Measurements from ENCODE around the gene FAM117B.

FAM117B gene

DNA sequence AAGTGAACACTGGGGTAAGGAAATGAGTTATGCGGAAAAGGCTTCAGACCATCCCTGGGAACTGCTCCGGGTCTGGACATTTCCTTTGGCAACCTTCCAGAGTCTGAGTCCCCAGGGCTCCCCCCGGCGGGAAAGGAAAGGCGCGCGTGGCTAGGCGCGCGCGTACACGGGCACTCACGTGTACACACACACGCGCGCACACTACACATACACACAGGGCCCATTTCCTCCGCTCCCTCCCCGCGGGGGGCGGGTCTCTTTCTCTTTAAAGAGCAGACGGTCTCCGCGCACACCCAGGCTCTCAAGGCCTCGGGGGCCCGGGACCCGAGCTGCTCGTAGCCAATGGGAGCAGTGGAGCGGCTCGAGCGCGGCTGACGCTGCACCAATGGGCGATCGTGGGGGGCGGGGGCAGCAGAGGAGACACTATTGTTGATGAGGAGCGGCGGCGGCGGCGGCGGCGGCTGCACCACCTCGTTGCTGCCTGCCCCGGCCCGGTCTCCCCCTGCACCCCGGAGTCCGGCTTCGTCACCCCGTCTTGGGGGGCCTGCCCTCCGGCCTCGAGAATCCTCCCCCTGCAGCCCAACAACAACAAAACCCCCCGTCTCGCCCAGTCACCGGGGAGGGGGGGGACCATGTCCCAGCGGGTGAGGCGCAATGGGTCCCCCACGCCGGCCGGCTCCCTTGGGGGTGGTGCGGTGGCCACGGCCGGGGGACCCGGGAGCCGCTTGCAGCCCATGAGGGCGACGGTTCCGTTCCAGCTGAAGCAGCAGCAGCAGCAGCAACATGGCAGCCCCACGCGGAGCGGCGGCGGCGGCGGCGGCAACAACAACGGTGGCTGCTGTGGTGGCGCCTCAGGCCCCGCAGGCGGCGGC, at the start of gene FAM117B:
TSS of gene FAM117B (plus strand) at position 414 of the 872 bp plus-strand sequence. CDS start at position 633, 219 bp downstream.
- DNase-seq (ENCODE audit: low read depth, low spot score), result peak; percentile 90

DNA sequence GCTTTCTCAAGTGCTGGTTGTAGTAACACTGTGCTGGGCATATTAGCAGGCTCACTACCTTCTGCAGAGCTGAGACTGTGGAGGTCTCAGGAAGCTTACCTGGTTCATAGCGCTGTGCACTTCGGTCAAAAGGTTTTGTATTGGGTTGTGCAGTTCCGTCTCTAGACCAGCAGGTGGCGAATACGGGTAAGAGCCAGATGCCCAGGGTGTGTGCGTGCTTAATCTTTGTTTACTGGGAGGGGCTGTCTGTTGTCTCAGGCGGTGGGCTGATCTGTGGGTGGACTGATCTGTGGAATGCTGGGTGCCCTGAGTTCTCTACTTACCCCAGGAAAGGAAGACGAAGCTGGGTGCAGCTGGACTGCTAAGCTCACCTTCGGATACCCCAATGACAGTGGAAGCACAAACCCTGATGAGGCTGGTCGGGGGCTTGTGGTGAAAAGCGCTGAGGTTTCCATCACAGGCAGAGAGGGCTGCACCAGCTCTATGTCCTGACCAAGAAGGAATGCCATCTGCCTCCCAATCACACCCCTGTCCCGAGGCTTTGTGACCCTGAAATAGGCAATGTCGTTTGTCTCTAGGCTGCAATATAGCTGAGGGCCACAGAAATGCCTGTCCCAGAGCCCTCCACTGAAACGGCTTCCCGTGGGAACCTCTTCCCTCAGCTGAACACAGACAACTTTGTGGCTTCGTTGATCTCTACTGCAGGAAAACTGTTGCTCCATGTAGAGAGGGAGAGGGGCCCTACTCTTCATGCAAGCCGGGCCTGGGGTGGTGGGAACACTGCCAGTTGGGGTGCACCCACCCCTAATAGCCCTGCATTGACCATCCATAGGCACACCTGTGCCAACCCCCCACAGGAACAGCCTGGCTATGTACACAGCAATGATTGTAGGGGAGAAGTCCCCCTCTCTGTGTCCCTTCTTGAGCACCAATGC, 45.9 kb upstream of the FAM117B start:
- DNase-seq (ENCODE audit: low read depth, low spot score), result peak; percentile 41

DNA sequence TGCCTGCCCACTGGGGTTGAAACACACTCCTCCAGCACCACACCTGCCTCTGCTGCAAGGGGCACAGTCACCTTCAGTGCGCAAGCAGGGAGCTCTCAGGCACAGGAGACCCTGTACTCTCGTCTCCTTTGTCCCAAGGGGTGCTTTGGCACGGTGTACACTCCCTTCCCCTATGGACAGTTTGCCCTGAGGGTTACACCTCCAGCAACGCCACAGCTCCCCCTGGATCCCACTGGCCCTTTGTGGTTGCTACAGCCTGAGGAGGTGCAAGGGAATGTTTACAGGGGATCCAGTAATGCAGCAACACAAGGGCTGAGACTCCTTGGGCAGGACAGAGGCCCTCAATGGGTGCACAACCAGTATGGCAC, 45.2 kb upstream of the FAM117B start:
- DNase-seq (ENCODE audit: low read depth, low spot score), result no peak

DNA sequence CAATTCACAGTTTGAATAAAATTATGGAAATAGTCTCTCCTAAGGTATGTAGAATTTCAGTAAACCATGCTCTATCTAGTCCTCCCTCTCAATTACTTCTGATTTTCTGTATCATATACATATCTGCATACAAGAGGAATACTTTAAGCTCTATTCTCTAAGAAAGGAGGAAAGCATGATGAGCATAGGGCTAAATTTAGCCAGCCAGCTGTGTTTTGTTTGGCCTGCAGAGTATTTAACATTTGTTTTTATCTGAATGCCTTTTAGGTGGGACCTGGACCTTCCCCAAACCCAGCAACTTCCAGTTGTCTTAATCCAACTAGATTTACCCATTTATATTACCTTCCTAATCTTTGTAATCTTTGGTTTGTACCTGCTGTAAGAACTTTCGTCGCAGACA, 42.2 kb upstream of the FAM117B start:
- DNase-seq (ENCODE audit: low read depth, low spot score), result no peak

DNA sequence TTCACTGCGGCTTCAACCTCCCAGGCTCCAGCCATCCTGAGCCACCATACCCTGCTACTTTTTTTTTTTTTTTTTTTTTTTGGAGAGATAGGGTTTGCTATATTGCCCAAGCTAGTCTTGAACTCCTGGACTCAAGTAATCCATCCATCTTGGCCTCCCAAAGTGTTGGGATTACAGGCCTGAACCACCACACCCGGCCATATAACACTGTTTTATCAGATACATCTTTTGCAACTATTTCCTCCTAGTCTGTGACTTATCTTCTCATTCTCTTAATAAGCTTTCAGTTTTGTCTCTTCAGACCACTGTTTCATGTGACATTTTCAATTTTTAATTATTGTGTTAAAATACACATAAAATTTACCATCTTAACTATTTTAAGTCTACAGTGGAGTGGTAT, 35.7 kb upstream of the FAM117B start:
- no peak for DNase-seq (ENCODE audit: low read depth, low spot score)

DNA sequence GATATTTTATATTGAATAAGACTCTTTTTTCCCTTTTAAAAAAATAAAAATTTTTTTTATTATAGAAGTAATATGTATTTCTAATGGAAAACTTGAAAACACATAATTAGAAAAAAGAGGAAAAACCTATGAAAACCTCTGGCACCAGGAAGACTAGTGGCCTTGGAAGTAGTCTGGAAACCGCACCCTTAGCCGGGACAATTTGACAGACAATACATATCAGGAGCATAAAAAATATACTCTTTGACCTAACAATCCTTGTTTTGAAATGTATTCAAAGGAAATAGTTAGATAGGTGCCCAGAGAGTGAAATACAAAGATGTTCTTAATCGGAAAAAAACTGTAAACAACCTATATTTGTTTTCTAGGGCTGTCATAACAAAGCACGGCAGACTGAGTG, 34.9 kb upstream of the FAM117B start:
- DNase-seq (ENCODE audit: low read depth, low spot score), result no peak

DNA sequence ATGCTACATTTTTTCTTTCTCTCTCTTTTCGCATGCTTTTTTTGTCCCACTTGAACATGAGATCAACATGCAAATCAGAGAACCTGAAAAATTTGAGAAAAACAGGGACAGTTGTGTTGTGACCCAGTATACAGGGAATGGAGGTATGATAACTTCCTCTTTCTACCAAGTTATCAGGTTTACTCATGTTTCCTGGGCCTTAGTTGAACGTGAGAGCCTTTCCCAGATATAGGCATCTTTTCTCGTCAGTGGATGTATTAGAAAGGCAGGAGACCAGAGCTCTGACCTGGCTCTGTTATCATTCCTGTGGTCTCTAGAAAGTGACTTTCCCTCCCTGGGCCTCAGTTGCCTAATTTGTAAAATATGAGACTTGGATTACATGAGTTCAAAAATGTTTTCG, 30.1 kb upstream of the FAM117B start:
- no peak for DNase-seq (ENCODE audit: low read depth, low spot score)

DNA sequence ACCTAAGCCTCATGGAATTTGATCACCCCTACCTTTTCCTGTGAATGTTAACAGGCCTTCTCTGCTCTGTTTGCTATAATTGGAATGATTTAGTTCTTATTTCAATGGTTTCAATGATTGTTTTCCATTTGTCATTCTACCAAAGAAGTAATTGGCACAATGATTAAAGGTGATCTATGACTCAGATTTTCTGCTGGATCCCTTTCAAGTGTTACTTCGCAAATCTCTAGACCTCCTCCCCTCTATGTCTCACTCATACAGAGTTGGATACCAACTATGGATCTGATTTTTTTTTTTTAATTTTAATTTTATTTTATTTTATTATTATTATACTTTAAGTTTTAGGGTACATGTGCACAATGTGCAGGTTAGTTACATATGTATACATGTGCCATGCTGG, 29.6 kb upstream of the FAM117B start:
- no peak for DNase-seq (ENCODE audit: low read depth, low spot score)

DNA sequence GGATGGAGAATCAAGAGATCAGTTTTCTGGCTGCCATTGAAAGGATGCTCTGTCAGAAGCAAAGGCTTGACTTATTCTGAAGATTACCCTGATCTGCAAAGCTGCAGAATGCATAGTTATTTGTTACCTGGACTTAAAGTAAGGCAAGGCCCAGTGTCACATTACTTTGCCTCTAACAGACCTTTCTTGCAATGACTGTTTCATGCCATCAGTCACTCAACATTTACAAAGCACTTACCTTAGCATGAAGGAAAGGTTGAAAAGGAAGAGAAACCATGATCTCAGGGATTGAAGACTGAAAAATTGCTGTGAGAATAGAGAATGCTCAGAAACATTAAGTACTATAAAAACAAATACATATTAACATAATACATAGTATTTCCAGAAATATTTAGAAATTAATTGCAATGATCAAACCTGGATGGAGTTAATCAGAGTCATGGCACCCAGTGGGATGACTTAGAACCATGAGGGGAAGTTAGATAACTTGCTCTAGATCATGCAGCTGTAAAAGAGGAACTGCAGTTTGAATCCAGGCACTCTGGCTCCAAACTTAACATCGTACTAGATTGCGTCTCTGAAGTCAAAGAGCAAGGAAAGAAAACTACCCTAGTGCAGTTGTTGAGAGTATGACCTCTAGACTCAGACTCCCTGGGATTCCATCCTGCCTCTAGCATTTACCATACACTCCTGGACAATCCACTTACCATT, 26.5 kb upstream of the FAM117B start:
- no peak for DNase-seq (ENCODE audit: low read depth, low spot score)

DNA sequence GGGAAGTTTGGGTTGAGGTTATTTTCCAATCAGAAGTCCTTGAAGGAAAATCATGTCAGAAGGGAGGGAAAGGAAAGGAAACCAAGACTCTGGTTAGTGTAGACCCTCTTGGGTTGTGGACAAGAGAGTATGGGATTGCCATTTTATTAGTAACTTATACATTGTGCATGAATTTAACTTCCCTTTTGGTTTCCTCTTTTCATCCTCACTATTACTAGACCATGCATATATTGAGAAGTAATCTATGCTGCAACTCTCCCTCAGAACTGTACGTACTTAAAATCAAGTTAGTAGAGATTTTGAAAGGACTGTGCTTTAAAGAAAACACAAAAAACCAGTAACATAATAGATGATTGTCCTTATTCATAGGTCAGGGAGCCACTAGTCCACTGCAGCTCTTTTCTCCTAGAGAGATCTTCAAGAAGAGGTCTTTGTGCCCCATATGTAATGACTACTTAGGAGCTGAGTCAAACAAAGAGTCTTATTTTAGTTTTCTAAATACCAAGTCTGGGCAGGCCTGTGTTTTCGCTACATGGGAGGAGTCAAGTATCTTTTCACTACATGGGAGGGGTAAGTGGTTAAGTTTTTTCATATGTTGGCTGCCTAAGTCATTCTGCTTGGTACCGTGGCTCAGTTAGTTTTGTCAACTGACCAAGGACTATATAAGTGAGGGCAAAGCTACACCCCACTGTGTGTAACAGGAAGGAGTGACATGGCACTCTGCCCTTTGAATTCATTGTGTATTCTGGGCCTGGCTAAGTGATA, 25.2 kb upstream of the FAM117B start:
- DNase-seq (ENCODE audit: low read depth, low spot score), result no peak

DNA sequence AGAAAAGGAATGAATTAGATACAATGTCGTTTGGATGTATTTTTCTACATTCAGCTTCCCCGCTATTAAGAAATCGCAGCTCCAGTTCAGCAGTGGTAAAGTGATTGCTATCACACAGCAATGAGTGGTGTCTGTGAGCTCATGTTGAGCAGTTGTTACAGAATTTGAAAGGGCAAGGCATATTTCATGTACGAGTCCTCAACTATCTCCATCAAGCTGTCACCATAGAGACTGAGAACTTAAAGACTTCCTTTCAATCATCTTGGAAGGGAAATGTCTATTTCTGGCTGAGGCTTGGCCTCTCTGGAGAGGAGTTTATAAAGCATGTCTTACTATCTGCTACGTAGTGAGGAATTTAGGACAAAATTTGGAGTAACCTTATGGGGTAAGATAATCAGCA, 24.4 kb upstream of the FAM117B start:
- DNase-seq (ENCODE audit: low read depth, low spot score), result no peak

DNA sequence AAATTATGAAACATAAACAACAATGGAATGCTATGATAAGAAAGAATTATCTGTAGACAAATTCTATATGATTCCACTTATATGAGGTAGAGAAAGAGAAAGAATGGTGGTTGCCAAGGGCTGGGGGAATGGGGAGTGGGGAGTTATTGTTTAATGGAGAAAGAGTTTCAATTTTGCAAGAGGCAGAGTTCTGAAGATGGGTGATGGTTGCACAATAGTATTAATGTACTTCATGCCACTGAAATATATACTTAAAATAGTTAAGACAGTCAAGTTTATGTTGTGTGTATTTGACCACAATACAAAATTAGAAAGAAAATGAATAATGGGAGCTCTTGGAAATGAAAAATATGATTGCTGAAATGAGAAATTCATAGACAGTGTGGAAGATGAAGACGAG, 22.6 kb upstream of the FAM117B start:
- no peak for DNase-seq (ENCODE audit: low read depth, low spot score)

DNA sequence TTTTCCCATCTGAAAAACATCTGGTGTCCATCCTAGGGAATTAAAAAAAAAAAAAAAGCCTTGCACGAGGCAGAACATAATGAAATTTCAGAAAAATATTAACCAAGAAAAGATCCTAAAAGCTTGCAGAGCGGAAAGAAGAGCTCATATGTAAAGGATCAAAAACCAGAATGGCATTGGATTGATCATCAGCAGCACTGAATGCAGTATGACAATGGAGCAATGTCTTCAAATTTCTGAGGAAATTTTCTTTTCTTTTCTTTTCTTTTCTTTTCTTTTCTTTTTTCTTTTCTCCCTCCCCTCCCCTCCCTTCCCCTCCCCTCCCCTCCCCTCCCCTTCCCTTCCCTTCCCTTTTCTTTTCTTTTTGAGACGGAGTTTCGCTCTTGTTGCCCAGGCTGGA, 21.3 kb upstream of the FAM117B start:
- DNase-seq (ENCODE audit: low read depth, low spot score), result no peak

DNA sequence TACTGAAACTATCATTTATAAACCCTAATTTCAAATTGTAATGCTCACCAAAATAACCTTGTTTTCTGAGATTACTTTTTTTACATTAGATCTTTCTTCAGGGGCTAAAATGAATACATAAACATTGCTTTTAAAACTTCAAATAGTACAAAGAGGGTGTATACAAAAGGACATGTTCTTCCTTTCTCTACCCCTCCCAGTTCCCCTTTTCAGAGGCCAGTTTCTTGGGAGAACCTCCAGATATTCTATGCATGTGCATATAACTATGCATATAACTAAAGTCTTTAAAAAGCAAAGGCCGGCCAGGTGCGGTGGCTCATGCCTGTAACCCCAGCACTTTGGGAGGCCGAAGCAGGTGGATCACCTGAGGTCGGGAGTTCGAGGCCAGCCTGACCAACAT, 10.6 kb upstream of the FAM117B start:
- DNase-seq (ENCODE audit: low read depth, low spot score), result no peak

DNA sequence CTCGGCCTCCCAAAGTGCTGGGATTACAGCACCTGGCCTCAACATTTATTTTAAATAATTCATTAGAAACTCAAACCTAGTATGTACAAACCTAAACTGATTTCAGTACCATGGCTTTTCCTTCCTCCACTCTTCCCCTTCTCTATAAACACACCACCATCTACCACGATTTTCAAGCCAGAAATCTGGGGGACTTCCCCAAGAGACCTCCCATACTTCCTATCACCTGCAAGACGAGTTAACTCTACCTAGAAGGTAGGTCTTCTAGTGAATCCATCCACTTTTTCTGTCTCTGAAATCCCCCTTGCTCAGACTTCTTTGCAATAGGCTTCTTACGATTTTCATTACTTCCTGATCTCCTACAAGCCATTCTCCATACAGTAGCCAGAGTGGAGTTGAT, 7.7 kb upstream of the FAM117B start:
- no peak for DNase-seq (ENCODE audit: low read depth, low spot score)

DNA sequence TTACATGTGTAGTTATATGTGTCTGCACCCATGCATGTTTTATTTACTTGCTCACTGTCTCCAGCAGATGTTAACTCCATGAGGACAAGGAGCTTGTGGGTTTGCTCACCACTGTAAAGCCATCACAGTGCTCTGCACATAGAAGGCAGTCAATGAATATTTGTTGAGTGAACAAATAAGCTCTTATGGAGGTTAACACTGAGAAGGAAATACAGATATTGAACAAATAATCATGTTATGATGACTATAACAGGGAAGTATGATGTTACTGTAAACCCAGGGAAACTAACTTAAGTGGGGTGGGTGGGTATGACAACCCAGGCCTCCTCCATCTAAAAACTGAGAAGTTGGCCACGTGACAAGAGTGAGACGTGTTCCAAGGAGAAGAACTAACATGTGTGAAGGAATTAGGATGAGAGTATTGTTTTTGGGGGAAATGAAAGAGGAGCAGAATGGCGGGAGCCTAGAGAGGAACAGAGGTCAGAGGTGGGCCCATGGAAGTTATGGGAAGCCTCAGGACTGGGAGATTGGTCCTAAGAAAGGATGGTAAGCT, 6.0 kb upstream of the FAM117B start:
- no peak for DNase-seq (ENCODE audit: low read depth, low spot score)

DNA sequence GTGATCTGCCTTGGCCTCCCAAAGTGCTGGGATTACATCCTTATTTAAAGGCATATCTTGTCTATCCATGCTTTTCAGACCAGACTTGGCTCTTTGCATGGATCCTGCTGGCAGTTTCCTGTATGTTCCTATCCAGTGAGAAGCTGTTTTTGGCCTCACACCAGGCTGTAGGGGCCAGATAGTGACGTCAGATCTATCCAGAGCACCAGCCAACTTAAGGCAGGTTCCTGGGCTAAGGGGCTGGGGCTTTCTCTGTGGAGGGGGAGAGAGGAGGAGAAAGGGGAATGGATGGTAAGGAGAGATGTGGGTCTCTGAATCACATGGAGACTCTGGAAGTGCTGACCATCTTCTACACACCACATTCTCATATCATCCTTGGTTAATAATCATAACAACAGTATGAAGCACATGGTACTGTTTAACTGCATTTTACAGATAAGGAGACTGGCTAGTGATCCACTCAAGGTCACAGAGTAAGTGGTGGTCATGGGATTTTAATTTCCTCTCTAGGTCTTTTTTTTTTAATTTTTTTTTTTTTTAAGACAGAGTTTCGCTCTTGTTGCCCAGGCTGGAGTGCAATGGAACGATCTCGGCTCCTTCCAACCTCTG, 2.0 kb upstream of the FAM117B start:
- no peak for DNase-seq (ENCODE audit: low read depth, low spot score)

DNA sequence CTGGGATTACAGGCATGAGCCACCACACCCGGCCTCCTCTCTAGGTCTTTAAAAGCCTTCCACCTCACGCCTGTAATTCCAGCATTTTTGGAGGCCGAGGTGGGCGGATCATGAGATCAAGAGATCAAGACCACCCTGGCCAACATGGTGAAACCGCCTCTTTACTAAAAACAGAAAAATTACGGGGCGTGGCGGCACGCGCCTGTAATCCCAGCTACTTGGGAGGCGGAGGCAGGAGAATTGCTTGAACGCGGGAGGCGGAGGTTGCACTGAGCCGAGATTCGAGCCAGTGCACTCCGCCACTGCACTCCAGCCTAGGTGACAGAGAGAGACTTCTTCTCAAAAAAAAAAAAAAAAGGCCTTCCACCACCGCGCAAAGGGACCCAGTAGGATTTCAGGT, 1.3 kb upstream of the FAM117B start:
- DNase-seq (ENCODE audit: low read depth, low spot score), result no peak

DNA sequence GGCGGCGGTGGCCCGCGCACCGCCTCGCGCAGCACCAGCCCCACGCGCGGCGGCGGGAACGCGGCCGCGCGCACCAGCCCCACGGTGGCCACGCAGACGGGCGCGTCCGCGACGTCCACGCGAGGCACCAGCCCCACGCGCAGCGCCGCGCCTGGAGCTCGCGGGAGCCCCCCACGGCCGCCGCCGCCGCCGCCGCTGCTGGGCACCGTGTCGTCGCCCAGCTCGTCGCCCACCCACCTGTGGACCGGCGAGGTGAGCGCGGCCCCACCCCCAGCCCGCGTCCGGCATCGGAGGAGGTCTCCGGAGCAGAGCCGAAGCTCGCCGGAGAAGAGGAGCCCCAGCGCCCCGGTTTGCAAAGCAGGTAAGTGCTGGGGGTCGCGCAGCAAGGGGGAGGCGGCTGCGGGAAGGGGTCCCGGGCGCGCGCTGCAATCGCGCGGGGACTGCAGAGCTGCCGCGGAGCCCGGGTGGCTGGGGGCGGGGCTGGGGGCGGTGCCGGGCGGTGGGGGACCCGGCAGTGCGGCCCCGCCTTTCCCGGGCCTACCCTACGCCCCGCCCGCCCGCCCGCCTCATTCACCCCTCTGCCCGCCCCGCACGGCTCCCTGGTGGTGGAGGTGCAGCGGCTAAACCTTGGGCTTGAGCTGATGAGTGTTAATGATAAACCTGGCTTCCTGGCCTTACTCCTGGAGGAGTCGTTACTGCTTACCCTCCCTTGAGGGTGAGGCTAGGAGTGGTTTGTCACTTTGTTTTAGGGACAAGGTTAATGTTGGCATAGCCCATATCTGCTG, 851 bp downstream of the FAM117B start:
- DNase-seq (ENCODE audit: low read depth, low spot score), result no peak

DNA sequence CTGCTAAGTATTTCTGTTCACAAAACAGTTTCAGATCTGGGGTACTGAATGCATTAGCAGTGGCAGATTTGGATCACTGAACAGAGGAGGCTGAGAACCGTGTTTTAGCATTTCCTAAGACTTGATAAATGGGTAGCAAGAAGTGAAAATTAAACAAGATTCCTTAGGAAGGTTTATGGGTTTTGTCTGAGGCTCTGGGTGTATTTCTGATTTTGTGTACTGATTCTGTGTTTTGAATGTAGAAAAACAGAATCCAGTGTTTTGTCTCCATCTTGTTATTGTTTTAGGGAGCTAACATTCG, 1.4 kb downstream of the FAM117B start:
- no peak for DNase-seq (ENCODE audit: low read depth, low spot score)

All from smooth muscle cell of the brain vasculature (primary cell).